ENCODE measurements around the gene MARK3. TPM values are rescaled to one million over a fixed set of nuclear protein-coding genes. Genes with fewer than 3 reads are reported as not detected.

The MARK3 gene
- total RNA-seq, 2 experiments from 2014 or later = 76.8 to 86.7 TPM

GRCh38 chr14:103552846-103553210, 167.6 kb downstream of the MARK3 start:
- DNase-seq (no peak), ATAC-seq (no peak)
- no peaks in the 10 kb centered on the region for H3K4me1 Mint-ChIP-seq (ENCODE audit: low read depth)
- peaks cover 4% of the 10 kb centered on the region for H3K36me3 Mint-ChIP-seq (ENCODE audit: low read depth)
- ChIA-PET POLR2A (no interaction called here), CTCF (interaction anchor here (0.6 kb wide), 1 partner anchor 11 kb away, joined by 3 read pairs; no protein-coding TSS in a partner anchor)
- H3K27me3 Mint-ChIP-seq (ENCODE audit: low read depth) = no peaks in the 10 kb centered on the region
- H3K27ac Mint-ChIP-seq = no peak overlapping the region
- no peaks in the 10 kb centered on the region for H3K9me3 Mint-ChIP-seq (ENCODE audit: insufficient read depth)
- no peak overlapping the region for H3K4me3 Mint-ChIP-seq

Other genes with a start within 250 kb of the MARK3 start
- 100 to 1,000 TPM; 240 to 241 TPM for gene EIF5, start 51.2 kb upstream of the MARK3 start, total RNA-seq
- gene CKB, start 137.4 kb downstream of the MARK3 start, total RNA-seq = 1 to 10 TPM; 2.2 to 2.7 TPM
- gene TRMT61A, start 143.8 kb downstream of the MARK3 start, total RNA-seq = 1 to 10 TPM; 8.5 to 8.8 TPM
- 10 to 100 TPM; 31.1 to 33.2 TPM for gene BAG5, start 177.2 kb downstream of the MARK3 start, total RNA-seq
- 10 to 100 TPM; 28.3 to 34.3 TPM for gene COA8, start 177.5 kb downstream of the MARK3 start, total RNA-seq
- 100 to 1,000 TPM; 137 to 140 TPM for gene KLC1, start 243.8 kb downstream of the MARK3 start, total RNA-seq

Measured in activated CD8-positive, alpha-beta T cell treated with anti-CD3 and anti-CD28 coated beads, Interleukin-2, amount 10 ng/mL, durations not matched to agents 7 days and 5 days (primary cell).